HG03196 (cell line): ENCODE data around the gene MLN.

Experiments
- ATAC-seq: cut with Tn5 transposase; IDR thresholded peaks from one replicate; pipeline ENCODE4 v1.9.1; 2021; ENCODE audit not compliant: unreplicated experiment

MLN gene

GRCh38 chr6:33816911-33817310 lies 13.1 kb upstream of the MLN start:
- ATAC-seq, result no peak

- no peak for ATAC-seq
These were observed 12.1 kb upstream of the MLN start for GRCh38 chr6:33815854-33816253.

- ATAC-seq, result no peak
These were observed 10.5 kb upstream of the MLN start for GRCh38 chr6:33813990-33814985.

- no peak for ATAC-seq
These were observed 9.6 kb upstream of the MLN start for GRCh38 chr6:33813246-33813904.

DNA sequence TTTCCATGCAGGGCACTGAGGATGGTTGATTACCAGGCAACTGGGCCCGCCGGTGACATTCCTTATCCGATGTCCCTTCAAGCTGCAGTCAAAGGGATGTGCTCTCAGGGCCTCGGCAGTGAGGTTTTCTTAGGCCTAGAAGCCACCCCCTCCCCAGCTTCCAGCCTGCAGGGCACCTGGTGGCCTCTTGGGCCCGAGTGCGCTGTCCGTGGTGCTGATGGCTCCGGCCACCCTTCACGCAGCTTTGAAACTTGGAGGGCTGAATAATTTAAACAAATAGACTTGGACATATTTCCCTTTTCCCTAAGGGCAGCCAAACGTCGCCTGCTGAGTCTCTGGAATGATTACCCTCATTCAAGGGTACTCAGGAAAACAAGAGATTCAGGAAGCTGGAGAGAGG lies 8.9 kb upstream of the MLN start:
- no peak for ATAC-seq

DNA sequence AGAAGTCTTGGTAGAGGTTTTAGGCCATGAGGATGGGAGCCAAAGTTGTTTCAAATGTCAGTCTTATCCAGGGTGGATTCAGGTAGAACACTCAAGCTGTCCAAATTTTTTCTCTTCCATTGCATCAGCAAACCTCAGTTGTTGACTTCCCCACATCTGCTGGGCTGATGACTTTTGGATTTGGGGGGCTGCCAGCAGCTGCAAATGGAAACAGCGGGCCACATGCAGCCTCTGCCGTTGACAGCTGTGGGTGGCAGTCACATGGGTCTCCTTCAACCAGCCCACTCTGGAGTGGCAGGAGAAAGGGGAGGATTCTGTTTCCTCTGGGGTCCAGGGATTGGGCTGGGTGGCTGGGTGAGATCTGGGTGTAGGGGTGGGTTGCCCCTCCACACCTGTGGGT lies 5.8 kb upstream of the MLN start:
- ATAC-seq, result no peak

DNA sequence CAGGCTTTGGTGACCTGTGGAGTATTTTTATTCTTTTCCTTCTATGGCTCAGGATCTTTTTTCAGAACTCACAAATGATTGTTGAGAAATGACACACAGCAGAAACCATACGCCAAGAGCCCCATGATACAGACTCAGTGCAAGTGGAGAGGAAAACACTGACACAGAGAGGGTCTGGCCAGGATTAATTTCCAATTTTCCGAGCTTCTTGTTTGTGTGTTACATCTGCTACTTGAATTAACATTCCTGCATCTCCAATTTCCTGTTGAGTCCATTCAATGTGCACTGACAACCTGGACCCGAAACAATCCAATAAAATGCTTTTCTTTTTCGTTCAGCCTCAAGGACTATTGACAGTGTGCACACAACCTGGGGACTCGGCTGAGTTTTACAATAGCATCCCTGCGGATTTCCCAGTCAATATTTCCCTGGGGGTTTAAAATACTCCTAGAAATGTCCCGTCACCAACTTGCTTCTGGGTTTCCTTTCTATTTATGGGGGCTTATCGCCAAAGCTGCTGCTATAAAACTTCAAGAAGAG lies 4.9 kb upstream of the MLN start:
- ATAC-seq, result no peak

- ATAC-seq, result no peak
These were observed 3.8 kb upstream of the MLN start for GRCh38 chr6:33807606-33808005.

DNA sequence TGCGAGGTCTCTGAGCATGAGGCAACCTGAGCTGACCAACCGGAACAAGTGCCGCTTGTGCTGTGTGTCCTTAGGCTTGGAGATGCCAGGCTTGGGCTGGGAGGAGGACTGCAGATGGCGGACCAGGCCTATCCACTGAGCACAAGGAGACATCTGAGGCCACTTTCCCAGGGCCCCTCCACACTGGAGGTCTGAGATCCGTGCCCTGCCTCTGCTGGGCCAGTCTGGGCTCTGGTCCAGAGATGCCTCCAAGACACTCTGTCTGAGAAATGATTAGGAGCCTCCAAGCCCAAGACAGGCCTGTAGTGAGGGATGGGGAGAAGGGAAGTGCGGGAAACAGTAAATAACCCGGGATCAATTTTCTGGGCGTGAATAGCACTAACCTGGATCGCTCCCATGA lies 3.0 kb upstream of the MLN start:
- ATAC-seq, result no peak

GRCh38 chr6:33802186-33802958 lies 1.4 kb downstream of the MLN start:
- no peak for ATAC-seq

DNA sequence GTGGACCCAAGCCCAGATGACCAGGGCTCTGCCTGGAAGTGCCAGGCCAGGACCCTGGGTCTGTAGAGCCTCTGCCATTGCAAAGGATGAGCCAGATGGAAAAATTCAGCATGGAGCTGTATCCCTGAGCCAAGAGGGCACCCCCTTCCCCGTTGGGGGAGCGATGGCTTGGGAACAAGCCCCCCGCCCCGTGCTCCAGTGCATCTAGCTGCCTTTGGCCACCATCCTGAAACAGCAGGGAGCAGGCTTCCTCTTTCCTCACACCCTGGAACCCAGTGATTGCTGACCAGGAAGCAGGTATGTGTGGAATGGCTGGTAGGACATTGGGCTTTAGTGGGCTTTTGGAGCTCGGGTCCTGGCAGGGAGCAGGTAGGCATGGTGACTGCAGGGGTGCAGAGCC lies 2.2 kb downstream of the MLN start:
- ATAC-seq, result no peak

DNA sequence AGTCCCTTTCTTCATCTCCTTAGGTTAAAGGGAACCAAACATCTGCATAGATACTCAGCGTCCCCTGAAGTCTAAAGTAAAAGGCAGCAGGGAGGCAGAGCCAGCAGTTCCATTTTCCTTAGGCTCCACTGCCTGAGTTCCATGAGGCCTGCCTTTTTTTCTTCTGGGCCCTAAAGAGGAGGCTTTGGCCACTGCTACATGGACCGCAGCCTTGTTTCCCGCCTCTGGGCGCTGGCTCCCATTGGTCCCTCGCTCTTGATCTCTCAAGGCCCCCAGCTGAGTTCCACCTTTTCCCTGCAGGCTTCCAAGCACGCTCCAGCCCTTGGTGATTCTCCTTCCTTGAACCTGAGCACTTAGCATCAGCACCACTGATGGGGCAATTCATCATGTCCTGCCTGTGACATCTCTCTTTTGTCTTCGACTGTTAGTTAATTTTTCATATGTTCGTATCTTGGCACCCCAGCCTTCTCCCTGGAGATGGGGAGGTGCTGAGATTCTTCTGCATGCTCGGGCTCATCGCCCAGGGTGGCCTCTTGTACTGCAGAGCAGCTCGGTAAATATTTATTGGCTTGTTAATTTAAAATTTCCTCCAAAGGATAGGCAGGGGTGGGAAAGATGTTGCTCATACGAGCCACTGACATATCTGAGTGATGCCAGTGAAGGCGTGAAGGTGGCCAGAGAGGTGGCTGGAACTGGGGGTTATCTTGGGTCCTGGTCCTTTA lies 3.4 kb downstream of the MLN start:
- ATAC-seq, result no peak

GRCh38 chr6:33799454-33800113 lies 4.2 kb downstream of the MLN start:
- ATAC-seq, result no peak

DNA sequence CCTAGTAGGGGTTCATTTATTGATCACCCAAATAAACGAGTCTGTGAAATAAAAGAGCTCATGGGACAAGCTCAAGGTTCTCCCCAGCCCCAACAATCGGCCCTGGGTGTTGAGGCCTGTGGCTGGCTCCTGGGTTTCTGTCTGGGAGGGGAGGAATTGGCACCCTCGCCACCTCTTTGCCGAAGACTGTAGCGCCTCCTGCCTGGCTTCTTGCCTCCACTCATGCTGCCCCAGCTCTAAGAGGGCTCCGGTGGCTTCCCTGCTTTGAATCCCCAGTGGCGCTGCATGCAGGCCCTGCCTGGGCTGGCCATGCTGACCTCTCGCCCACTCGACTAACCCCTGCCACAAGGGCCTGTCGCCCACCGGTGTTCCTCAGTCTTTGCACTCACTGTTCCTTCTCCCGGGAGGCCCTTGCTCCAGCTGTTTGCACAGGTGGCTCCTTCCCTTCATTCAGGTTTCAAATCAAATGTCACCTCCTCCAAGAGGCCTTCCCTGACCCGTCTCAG lies 5.4 kb downstream of the MLN start:
- no peak for ATAC-seq

DNA sequence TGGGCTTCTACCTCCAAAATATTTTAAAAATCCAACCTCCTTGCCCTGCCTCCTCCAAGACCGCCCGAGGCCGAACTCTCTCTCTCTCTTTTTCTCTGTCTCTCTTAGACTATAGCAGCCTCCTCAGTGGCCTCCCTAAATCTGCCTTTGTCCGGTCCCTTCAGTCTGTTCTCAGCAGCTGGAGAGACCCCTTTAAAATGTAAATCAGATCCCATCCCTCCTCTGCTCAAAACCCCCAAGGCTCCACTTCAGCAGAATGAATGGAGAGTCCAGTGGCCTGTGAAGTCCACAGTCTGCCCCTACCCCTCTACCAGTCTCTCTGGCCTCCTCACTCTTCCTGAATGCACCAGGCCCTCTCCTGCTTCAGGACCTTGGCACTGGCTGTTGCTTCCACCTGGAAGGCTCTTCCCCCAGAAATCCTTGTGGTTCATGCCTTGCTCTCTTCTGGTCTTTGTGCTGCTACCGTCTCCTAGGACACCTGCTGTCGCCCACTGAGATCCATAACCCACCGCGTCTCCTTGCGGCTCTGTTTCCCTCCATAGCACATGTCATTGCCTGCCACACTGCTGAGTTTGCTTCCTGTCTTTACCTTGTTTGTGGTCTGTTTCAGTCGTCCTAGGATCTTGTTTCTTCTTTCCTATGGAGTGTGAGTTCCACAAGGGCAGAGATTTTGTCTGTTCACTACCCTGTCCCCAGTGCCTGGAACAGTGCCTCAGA lies 6.0 kb downstream of the MLN start:
- ATAC-seq, result no peak

DNA sequence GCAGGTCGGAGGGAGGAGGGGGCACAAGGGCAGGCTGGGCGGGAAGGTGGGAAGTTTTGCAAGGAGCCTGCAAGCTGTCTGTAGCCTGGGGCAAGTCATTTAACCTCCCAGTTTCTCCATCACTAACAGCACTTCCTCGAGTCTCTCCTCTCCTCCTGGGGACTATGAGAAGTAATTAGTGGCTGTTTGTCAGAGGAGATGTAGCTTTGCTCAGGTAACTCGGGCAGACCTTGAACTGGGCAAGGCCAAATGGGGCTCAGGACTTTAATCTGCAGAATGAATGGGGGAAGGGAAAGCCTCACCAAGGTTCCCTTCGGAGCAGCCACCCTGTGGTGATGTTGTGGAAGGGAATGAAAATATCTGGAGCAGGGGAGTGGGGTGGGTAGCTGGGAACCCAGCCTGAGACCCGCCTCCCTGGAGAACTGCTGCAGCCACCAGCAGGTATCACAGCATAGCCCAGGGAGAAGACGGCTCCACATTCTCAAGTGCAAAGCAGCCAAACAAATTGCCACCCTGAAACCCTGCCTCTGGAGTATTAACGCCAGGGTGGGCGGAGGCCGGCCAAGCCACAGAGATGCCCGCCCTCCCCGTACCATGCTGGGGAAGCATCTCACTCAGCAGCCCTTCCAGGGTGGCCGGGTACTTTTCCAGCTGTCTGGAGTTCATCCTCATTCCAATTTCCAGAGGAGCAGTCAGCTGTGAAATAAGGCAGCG lies 8.7 kb downstream of the MLN start:
- ATAC-seq, result no peak

DNA sequence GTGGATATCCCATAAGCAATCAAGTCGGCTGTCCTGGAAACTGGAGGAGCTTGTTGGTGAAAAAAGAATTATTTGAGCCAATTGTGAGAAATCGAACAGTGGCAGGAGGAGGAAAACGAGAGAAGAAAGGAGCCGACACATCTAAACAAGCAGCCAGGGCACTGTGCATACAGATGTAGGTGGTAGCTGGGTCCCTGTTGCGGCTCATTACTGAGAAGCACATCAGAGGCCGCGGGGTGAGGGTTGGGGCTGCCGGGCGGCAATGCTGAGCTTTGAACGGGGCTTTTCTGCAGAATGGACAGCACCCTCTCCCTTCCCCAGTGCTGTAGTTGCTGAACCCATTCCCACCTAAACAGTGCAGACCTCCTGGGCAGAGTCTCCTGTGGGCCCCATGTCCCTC lies 10.8 kb downstream of the MLN start:
- ATAC-seq, result no peak

DNA sequence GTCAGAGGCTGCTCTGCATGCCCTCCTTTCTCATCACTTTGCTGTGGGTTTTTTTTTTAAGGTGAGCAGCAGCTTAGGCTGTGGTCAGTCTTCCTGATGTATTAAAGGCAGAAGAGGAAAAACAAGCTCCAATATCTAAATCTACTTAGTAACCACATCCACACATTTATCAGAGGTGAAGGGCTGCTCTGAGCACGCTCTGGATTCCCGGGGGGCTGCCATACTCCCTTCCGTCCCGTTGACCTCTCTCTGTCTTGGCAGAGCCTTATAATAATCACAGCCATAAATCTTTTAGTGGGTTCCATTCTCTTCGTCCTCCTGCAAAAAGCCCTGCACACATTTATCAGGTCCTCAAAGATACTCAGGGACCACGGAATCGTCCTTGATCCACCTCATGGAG lies 12.2 kb downstream of the MLN start:
- ATAC-seq, result no peak

DNA sequence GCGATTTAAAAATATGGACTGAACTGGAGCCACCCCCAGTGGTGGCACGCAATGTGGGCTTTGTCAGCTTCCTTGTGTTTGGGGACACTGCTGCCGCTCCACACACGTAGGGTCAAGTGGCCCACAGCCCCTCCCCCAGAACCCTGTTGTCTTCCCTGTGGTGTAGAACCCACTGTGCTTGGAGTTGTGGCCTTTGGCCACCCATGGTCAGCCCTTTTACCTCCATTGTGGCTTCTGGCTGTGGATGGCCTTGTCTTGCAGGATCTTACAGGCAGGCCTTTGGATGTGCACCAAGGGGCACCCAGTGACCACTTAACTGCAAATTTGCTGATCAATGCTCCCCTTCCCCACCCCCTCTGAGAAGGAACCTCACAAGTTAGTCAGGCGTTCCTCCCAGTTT lies 12.9 kb downstream of the MLN start:
- ATAC-seq, result no peak
